HEK293 (cell line): ENCODE measurements around the gene COL9A1.
A peak's percentile ranks its signal among the peaks of the same experiment; 100 is the strongest.

Source experiments
- CTCF ChIA-PET: fragments of 350-600 bp; formaldehyde crosslinking; extraction: SDS; loops from one replicate; lab custom pipeline; 2021; ENCODE audit warnings: antibody characterized with exemption; lab: Yijun Ruan, JAX
- POLR2A ChIA-PET: fragments of 300-600 bp; formaldehyde crosslinking; extraction: SDS; loops from one replicate; lab custom pipeline; 2020; ENCODE audit warnings: antibody characterized with exemption, inconsistent platforms; lab: Yijun Ruan, JAX
- H3K27ac ChIP-seq: fragments of 200-500 bp; sonication (Bioruptor generic); 2 replicates; pipeline ENCODE4 v1.5.1; 2014; ENCODE audit warnings: low read depth, low read length, control low read depth, inconsistent platforms; ENCODE audit errors: extremely low read depth
- H3K36me3 ChIP-seq, 2 experiments: fragments of 200-500 bp in 1 of 2; sonication (Bioruptor generic) in 1 of 2; 1 replicate in 1 of 2; 2 replicates in 1 of 2; pipeline ENCODE4 v1.5.1; 2014 to 2017; ENCODE audit warnings: inconsistent platforms in 2 of 2, low read length in 2 of 2; ENCODE audit not compliant: control insufficient read depth in 2 of 2, insufficient read depth in 1 of 2
- H3K4me1 ChIP-seq: fragments of 200-500 bp; sonication (Bioruptor generic); 2 replicates; pipeline ENCODE4 v1.5.1; 2014; ENCODE audit warnings: mild to moderate bottlenecking, low read length, inconsistent platforms; ENCODE audit not compliant: control insufficient read depth, insufficient read depth
- H3K4me3 ChIP-seq: 2 replicates; pipeline ENCODE4 v1.5.1; 2011; ENCODE audit warnings: low read depth, mild to moderate bottlenecking, control low read depth, low read length, moderate library complexity
- H3K9me3 ChIP-seq: fragments of 200-500 bp; sonication (Bioruptor generic); 2 replicates; pipeline ENCODE4 v1.5.1; 2014; ENCODE audit warnings: low read depth, low read length, inconsistent platforms; ENCODE audit not compliant: control insufficient read depth, insufficient read depth
- EGR2 ChIP-seq: fragments of 450-650 bp; formaldehyde crosslinking; IDR thresholded peaks from 2 replicates; pipeline ENCODE4 v1.5.1; 2016; ENCODE audit warnings: low read depth, missing biosample characterization, missing genetic modification characterization
- PRDM4 ChIP-seq: fragments of 450-650 bp; formaldehyde crosslinking; IDR thresholded peaks from 2 replicates; pipeline ENCODE4 v1.5.1; 2017; ENCODE audit warnings: missing biosample characterization, missing genetic modification characterization
- YY2 ChIP-seq: fragments of 450-650 bp; formaldehyde crosslinking; IDR thresholded peaks from 2 replicates; pipeline ENCODE4 v1.5.1; 2016; ENCODE audit warnings: missing biosample characterization, missing genetic modification characterization
- ZBTB17 ChIP-seq: fragments of 450-650 bp; formaldehyde crosslinking; IDR thresholded peaks from 2 replicates; pipeline ENCODE4 v1.5.1; 2016; ENCODE audit warnings: missing biosample characterization, missing genetic modification characterization
- ZFP3 ChIP-seq: fragments of 450-650 bp; formaldehyde crosslinking; IDR thresholded peaks from 2 replicates; pipeline ENCODE4 v1.5.1; 2016; ENCODE audit warnings: low read depth, missing biosample characterization, missing genetic modification characterization
- ZFP37 ChIP-seq: fragments of 450-650 bp; formaldehyde crosslinking; IDR thresholded peaks from 2 replicates; pipeline ENCODE4 v1.5.1; 2016; ENCODE audit warnings: missing biosample characterization, missing genetic modification characterization
- ZNF133 ChIP-seq: fragments of 450-650 bp; formaldehyde crosslinking; IDR thresholded peaks from 2 replicates; pipeline ENCODE4 v1.5.1; 2016; ENCODE audit warnings: missing biosample characterization, missing genetic modification characterization
- ZNF138 ChIP-seq: fragments of 450-650 bp; formaldehyde crosslinking; IDR thresholded peaks from 2 replicates; pipeline ENCODE4 v1.5.1; 2016; ENCODE audit warnings: missing biosample characterization, missing genetic modification characterization, borderline replicate concordance
- ZNF146 ChIP-seq: fragments of 450-650 bp; formaldehyde crosslinking; IDR thresholded peaks from 2 replicates; pipeline ENCODE4 v1.5.1; 2016; ENCODE audit warnings: missing biosample characterization, missing genetic modification characterization
- ZNF19 ChIP-seq: fragments of 450-650 bp; formaldehyde crosslinking; IDR thresholded peaks from 2 replicates; pipeline ENCODE4; 2016; ENCODE audit warnings: missing biosample characterization, missing genetic modification characterization, low read depth
- ZNF2 ChIP-seq: fragments of 450-650 bp; formaldehyde crosslinking; IDR thresholded peaks from 2 replicates; pipeline ENCODE4 v1.5.1; 2016; ENCODE audit warnings: missing biosample characterization, missing genetic modification characterization
- ZNF398 ChIP-seq: fragments of 450-650 bp; formaldehyde crosslinking; IDR thresholded peaks from 2 replicates; pipeline ENCODE4 v1.5.1; 2017; ENCODE audit warnings: missing biosample characterization, missing genetic modification characterization
- ZNF404 ChIP-seq: fragments of 450-650 bp; formaldehyde crosslinking; IDR thresholded peaks from 2 replicates; pipeline ENCODE4 v1.5.1; 2017; ENCODE audit warnings: missing biosample characterization, missing genetic modification characterization
- ZNF580 ChIP-seq: fragments of 450-650 bp; formaldehyde crosslinking; IDR thresholded peaks from 2 replicates; pipeline ENCODE4 v1.5.1; 2016; ENCODE audit warnings: missing biosample characterization, missing genetic modification characterization
- ZNF621 ChIP-seq: fragments of 450-650 bp; formaldehyde crosslinking; IDR thresholded peaks from 2 replicates; pipeline ENCODE4 v1.5.1; 2017; ENCODE audit warnings: missing biosample characterization, missing genetic modification characterization
- ZNF837 ChIP-seq: fragments of 450-650 bp; formaldehyde crosslinking; IDR thresholded peaks from 2 replicates; pipeline ENCODE4 v1.5.1; 2016; ENCODE audit warnings: missing biosample characterization, missing genetic modification characterization

Gene COL9A1

GRCh38 chr6:70281923-70282311 lies 21.0 kb downstream of the COL9A1 start:
- H3K4me1 ChIP-seq, result no peaks in the 10 kb centered on the region
- H3K4me3 ChIP-seq, result no peak overlapping the region
- ChIA-PET POLR2A (no interaction called here), CTCF (interaction anchor here (1.0 to 1.3 kb wide), 2 partner anchors 29 to 88 kb away, joined by 3 to 5 read pairs; no protein-coding TSS in a partner anchor)
- no peaks in the 10 kb centered on the region for H3K9me3 ChIP-seq
- TF ChIP-seq ZFP3, result no peak
- TF ChIP-seq ZNF19 (tag by site-specific recombination), result no peak
- TF ChIP-seq ZNF837 (tag by site-specific recombination), result no peak
- TF ChIP-seq ZNF146 (tag by site-specific recombination), result no peak
- TF ChIP-seq ZNF133, result no peak
- no peak overlapping the region for H3K27ac ChIP-seq
- no peaks in the 10 kb centered on the region for H3K36me3 ChIP-seq

- no peak overlapping the region for H3K27ac ChIP-seq
- no peaks in the 10 kb centered on the region for H3K36me3 ChIP-seq
- H3K4me1 ChIP-seq, result no peaks in the 10 kb centered on the region
- ChIA-PET CTCF (interaction anchor here (1.2 kb wide), 2 partner anchors 17 to 59 kb away, joined by 3 read pairs; no protein-coding TSS in a partner anchor), POLR2A (no interaction called here)
- TF ChIP-seq ZNF138 (tag by site-specific recombination) (no peak), ZNF398 (tag by site-specific recombination) (0 out of 2 replicates have a peak, but pooled peaks have one; percentile 19)
- H3K4me3 ChIP-seq, result no peak overlapping the region
- no peaks in the 10 kb centered on the region for H3K9me3 ChIP-seq
Measured at GRCh38 chr6:70280400-70280853, 22.5 kb downstream of the COL9A1 start.

- H3K4me3 ChIP-seq, result no peak overlapping the region
- CTCF ChIA-PET, result interaction anchor here (0.5 to 2.4 kb wide), 7 partner anchors 17 to 607 kb away, joined by 3 to 9 read pairs (median 3); no protein-coding TSS in a partner anchor
- no peaks in the 10 kb centered on the region for H3K36me3 ChIP-seq
- H3K9me3 ChIP-seq, result no peaks in the 10 kb centered on the region
- H3K4me1 ChIP-seq, result no peaks in the 10 kb centered on the region
- TF ChIP-seq PRDM4 (tag by site-specific recombination) (no peak), ZNF2 (no peak), YY2 (no peak), ZBTB17 (tag by site-specific recombination) (no peak), ZNF621 (tag by site-specific recombination) (no peak), EGR2 (tag by site-specific recombination) (no peak), ZNF580 (tag by site-specific recombination) (no peak), ZNF404 (tag by site-specific recombination) (no peak), ZFP37 (no peak)
- TF ChIP-seq, all 188 proteins: peak for 0
- POLR2A ChIA-PET, result no interaction called here
- H3K27ac ChIP-seq, result no peak overlapping the region
Measured at GRCh38 chr6:70277470-70277869, 25.4 kb downstream of the COL9A1 start.
